Colonic mucosa (tissue), 4 donors: ENCODE data around the gene ZNF714. TPM values are rescaled to one million over a fixed set of nuclear protein-coding genes. Genes with fewer than 3 reads are reported as not detected.

Experiments used
- DNase-seq: peaks from one replicate; pipeline ENCODE4 v3.0.0-alpha.2; 2020
- H3K27ac ChIP-seq: fragments of 200-600 bp; one replicate; pipeline ENCODE4 v1.8.0; 2021
- H3K27me3 ChIP-seq: fragments of 200-600 bp; one replicate; pipeline ENCODE4 v1.8.0; 2021
- H3K36me3 ChIP-seq: fragments of 200-600 bp; one replicate; pipeline ENCODE4 v1.8.0; 2021
- H3K4me1 ChIP-seq: fragments of 200-600 bp; one replicate; pipeline ENCODE4 v1.8.0; 2021; ENCODE audit warnings: mild to moderate bottlenecking
- H3K4me3 ChIP-seq: fragments of 200-600 bp; one replicate; pipeline ENCODE4 v1.8.0; 2021
- H3K9ac ChIP-seq, 2 donors: one replicate each; pipeline ENCODE4 v1.7.0; 2013; ENCODE audit warnings: control low read depth in 2 of 2, low read depth in 2 of 2, low read length in 2 of 2
- H3K9me3 ChIP-seq: fragments of 200-600 bp; one replicate; pipeline ENCODE4 v1.8.0; 2021
- CTCF ChIP-seq: fragments of 200-600 bp; IDR thresholded peaks from one replicate; pipeline ENCODE4 v1.8.0; 2022; ENCODE audit warnings: antibody characterized with exemption, mild to moderate bottlenecking
- intact Hi-C: fragments of 100-400 bp; cut with DNase I; formaldehyde crosslinking; loops from one replicate; pipeline ENCODE4 v1.14.1; 2022
- total RNA-seq, 2 donors: library from RNA; stranded (reverse); fragmentation: NEBNext Ultra II Directional in 1 of 2; extraction: Animal tissue kit (Norgen Biotek cat#: 25700) in 1 of 2; gene quantifications; one replicate each; pipeline ENCODE4 v1.2.1, GENCODE V29; 2021
- donor health status: healthy.
- donor health status: DM: no; HTN: no; CAD: no.
- donor health status: DM: no; HTN: no; CAD: no.

ZNF714 gene
- total RNA-seq, 2 donors from 2014 or later: 10.9 to 19.0 TPM

- H3K9me3 ChIP-seq: no peaks in the 10 kb centered on the region
- H3K36me3 ChIP-seq: no peaks in the 10 kb centered on the region
- no peaks in the 10 kb centered on the region for H3K27me3 ChIP-seq
- intact Hi-C loops: loop anchor here (10.0 kb wide), 1 partner anchor 57 kb away; the partner anchor contains the start of gene ZNF714
- H3K4me3 ChIP-seq: peak within 1 kb of the TSS; percentile 72
- peak within 1 kb of the TSS; percentile 71 for H3K27ac ChIP-seq
- H3K4me1 ChIP-seq: peaks cover 4% of the 10 kb centered on the region
- H3K9ac ChIP-seq: peak within 1 kb of the TSS; percentile 79 to 90
- DNase-seq: peak; percentile 95
- TF ChIP-seq CTCF: no peak
Observed at GRCh38 chr19:21141787-21142464, 59.9 kb downstream of the ZNF714 start, which contains the start of gene ZNF431. Gene ZNF431 (plus strand): TSS chr19:21142040. CDS start chr19:21142184, 144 bp downstream.

- Histone ChIP-seq H3K27me3 (no peaks in the 10 kb centered on the region), H3K9ac (no peak overlapping the region), H3K9me3 (no peaks in the 10 kb centered on the region), H3K27ac (no peak overlapping the region), H3K4me3 (no peak overlapping the region), H3K36me3 (no peaks in the 10 kb centered on the region), H3K4me1 (peaks cover 4% of the 10 kb centered on the region)
- DNase-seq: no peak
- intact Hi-C loops: loop anchor here (10.0 kb wide), 1 partner anchor 59 kb away; the partner anchor contains the start of gene ZNF714
- no peak for TF ChIP-seq CTCF
Observed at GRCh38 chr19:21143428-21143827, 61.4 kb downstream of the ZNF714 start.

- Histone ChIP-seq H3K4me3 (no peak overlapping the region), H3K9ac (no peak overlapping the region), H3K4me1 (peaks cover 4% of the 10 kb centered on the region), H3K27me3 (no peaks in the 10 kb centered on the region), H3K27ac (no peak overlapping the region), H3K36me3 (no peaks in the 10 kb centered on the region), H3K9me3 (no peaks in the 10 kb centered on the region)
- intact Hi-C loops: loop anchor here (10.0 kb wide), 1 partner anchor 59 kb away; the partner anchor contains the start of gene ZNF714
- DNase-seq: no peak
- no peak for TF ChIP-seq CTCF
Observed at GRCh38 chr19:21143854-21144253, 61.9 kb downstream of the ZNF714 start.

GRCh38 chr19:21147540-21147939 is 65.5 kb downstream of the ZNF714 start:
- Histone ChIP-seq H3K4me1 (no peaks in the 10 kb centered on the region), H3K9ac (no peak overlapping the region), H3K9me3 (no peaks in the 10 kb centered on the region), H3K27me3 (no peaks in the 10 kb centered on the region), H3K36me3 (no peaks in the 10 kb centered on the region), H3K4me3 (no peak overlapping the region), H3K27ac (no peak overlapping the region)
- no peak for DNase-seq
- intact Hi-C loops: loop anchor here (10.0 kb wide), 1 partner anchor 63 kb away; the partner anchor contains the start of gene ZNF714
- TF ChIP-seq CTCF: no peak

GRCh38 chr19:21148681-21149080 is 66.7 kb downstream of the ZNF714 start:
- no peaks in the 10 kb centered on the region for H3K36me3 ChIP-seq
- intact Hi-C loops: loop anchor here (10.0 kb wide), 1 partner anchor 64 kb away; the partner anchor contains the start of gene ZNF714
- no peak for DNase-seq
- no peaks in the 10 kb centered on the region for H3K27me3 ChIP-seq
- no peak overlapping the region for H3K4me3 ChIP-seq
- H3K9ac ChIP-seq: no peak overlapping the region
- H3K9me3 ChIP-seq: no peaks in the 10 kb centered on the region
- TF ChIP-seq CTCF: no peak
- no peak overlapping the region for H3K27ac ChIP-seq
- no peaks in the 10 kb centered on the region for H3K4me1 ChIP-seq
